H1 (cell line): ENCODE measurements around the gene NHERF2. TPM values are rescaled to one million over a fixed set of nuclear protein-coding genes. Genes with fewer than 3 reads are reported as not detected.

Experiments
- CTCF ChIA-PET: fragments of 300-600 bp; sonication (Branson Sonifier 250); formaldehyde crosslinking; loops from one replicate; lab custom pipeline; 2021; ENCODE audit not compliant: partially characterized antibody; lab: Charles Lee
- POLR2A ChIA-PET: fragments of 300-600 bp; sonication (Branson Sonifier 250); formaldehyde crosslinking; loops from one replicate; lab custom pipeline; 2021; ENCODE audit warnings: inconsistent platforms; ENCODE audit not compliant: partially characterized antibody; lab: Charles Lee
- DNase-seq, 2 experiments: peaks; one replicate each; pipeline versions ENCODE4 v3.0.0 to v3.0.0-alpha.2; 2010 to 2022; ENCODE audit warnings: low spot score in 2 of 2, low read depth in 1 of 2, mixed read lengths in 1 of 2
- FAIRE-seq: peaks from 2 replicates; lab custom pipeline; 2011; peaks lifted over from hg19 to GRCh38; lab: Jason Lieb, UNC
- H2AFZ ChIP-seq: 2 replicates; pipeline ENCODE4 v1.8.1; 2012; ENCODE audit warnings: low read length, inconsistent platforms
- H2AK5ac ChIP-seq: 2 replicates; pipeline ENCODE4 v1.6.1; 2013; ENCODE audit warnings: low read depth, low read length
- H2BK120ac ChIP-seq: replicated peaks from 2 replicates; pipeline ENCODE3; 2013; ENCODE audit warnings: low read depth, low read length, inconsistent platforms
- H2BK12ac ChIP-seq: 2 replicates; pipeline ENCODE4 v1.6.1; 2013; ENCODE audit warnings: low read depth, low read length
- H2BK15ac ChIP-seq: 2 replicates; pipeline ENCODE4 v1.6.1; 2013; ENCODE audit warnings: low read length
- H2BK20ac ChIP-seq: 2 replicates; pipeline ENCODE4 v1.6.1; 2013; ENCODE audit warnings: low read length
- H2BK5ac ChIP-seq: 2 replicates; pipeline ENCODE4 v1.6.1; 2013; ENCODE audit warnings: low read depth, low read length
- H3K14ac ChIP-seq: 2 replicates; pipeline ENCODE4 v1.6.1; 2013; ENCODE audit warnings: inconsistent platforms; ENCODE audit not compliant: insufficient read length
- H3K18ac ChIP-seq: 2 replicates; pipeline ENCODE4 v1.6.1; 2013; ENCODE audit warnings: low read length; ENCODE audit errors: extremely low read depth
- H3K23ac ChIP-seq: 2 replicates; pipeline ENCODE4 v1.6.1; 2013; ENCODE audit warnings: inconsistent platforms; ENCODE audit not compliant: insufficient read length
- H3K23me2 ChIP-seq: 2 replicates; pipeline ENCODE4 v1.6.1; 2013; ENCODE audit warnings: low read depth, low read length
- H3K27ac ChIP-seq: 2 replicates; pipeline ENCODE4 v1.6.1; 2011; ENCODE audit warnings: low read depth, low read length, inconsistent platforms
- H3K27me3 ChIP-seq, 4 experiments: replicated peaks in 1 of 4; 1 replicate in 1 of 4; 2 replicates in 3 of 4; pipeline versions ENCODE4 v1.6.1 to v1.8.1; 2011 to 2013; ENCODE audit warnings: low read length in 3 of 4, mild to moderate bottlenecking in 3 of 4, inconsistent platforms in 2 of 4, mixed read lengths in 2 of 4, moderate library complexity in 1 of 4; ENCODE audit not compliant: control insufficient read depth in 3 of 4, insufficient read depth in 3 of 4; ENCODE audit errors: extremely low read depth in 1 of 4
- H3K36me3 ChIP-seq, 4 experiments: 2 replicates each; pipeline versions ENCODE4 v1.6.1 to v1.8.1; 2011 to 2013; ENCODE audit warnings: mild to moderate bottlenecking in 4 of 4, low read length in 3 of 4, moderate library complexity in 2 of 4, control low read depth in 1 of 4, inconsistent platforms in 1 of 4; ENCODE audit not compliant: insufficient read depth in 4 of 4, control insufficient read depth in 2 of 4
- H3K4ac ChIP-seq: replicated peaks from 2 replicates; pipeline ENCODE3; 2013; ENCODE audit warnings: low read length, low read depth, mixed read lengths, inconsistent platforms; ENCODE audit not compliant: insufficient read length
- H3K4me1 ChIP-seq, 4 experiments: replicated peaks in 1 of 4; 1 replicate in 1 of 4; 2 replicates in 3 of 4; pipeline versions ENCODE4 v1.6.1 to v1.8.1; 2011 to 2013; ENCODE audit warnings: low read length in 3 of 4, inconsistent platforms in 2 of 4, mixed read lengths in 1 of 4; ENCODE audit not compliant: insufficient read depth in 4 of 4, control insufficient read depth in 3 of 4
- H3K4me2 ChIP-seq, 2 experiments: 2 replicates each; pipeline versions ENCODE4 v1.6.1 to v1.8.1; 2011 to 2013; ENCODE audit warnings: low read depth in 2 of 2, low read length in 2 of 2, control low read depth in 1 of 2, inconsistent platforms in 1 of 2, mild to moderate bottlenecking in 1 of 2; ENCODE audit not compliant: insufficient read depth in 1 of 2
- H3K4me3 ChIP-seq, 4 experiments: fragments of 200-600, 300-600 bp in 1 of 4; sonication (generic), shearing (Covaris generic), sonication (Bioruptor Twin) in 1 of 4; 2 replicates each; pipeline versions ENCODE4 v1.5.1 to v1.8.1; 2011 to 2016; ENCODE audit warnings: low read length in 4 of 4, low read depth in 3 of 4, control low read depth in 2 of 4, inconsistent platforms in 2 of 4, mild to moderate bottlenecking in 2 of 4, mixed read lengths in 1 of 4, moderate library complexity in 1 of 4; ENCODE audit not compliant: insufficient read depth in 2 of 4; ENCODE audit errors: extremely low read depth in 1 of 4
- H3K56ac ChIP-seq: replicated peaks from 2 replicates; pipeline ENCODE3; 2013; ENCODE audit warnings: low read depth, mild to moderate bottlenecking, mixed read lengths, low read length, inconsistent platforms; ENCODE audit not compliant: insufficient read length
- H3K79me1 ChIP-seq: 2 replicates; pipeline ENCODE4 v1.6.1; 2013; ENCODE audit warnings: low read depth, low read length, control low read depth
- H3K79me2 ChIP-seq, 2 experiments: 2 replicates each; pipeline versions ENCODE4 v1.6.1 to v1.8.1; 2012 to 2013; ENCODE audit warnings: low read length in 2 of 2, mild to moderate bottlenecking in 2 of 2, inconsistent platforms in 1 of 2; ENCODE audit not compliant: insufficient read depth in 2 of 2, control insufficient read depth in 1 of 2
- H3K9ac ChIP-seq, 4 experiments: replicated peaks in 1 of 4; 1 replicate in 1 of 4; 2 replicates in 3 of 4; pipeline versions ENCODE4 v1.6.1 to v1.8.1; 2011 to 2013; ENCODE audit warnings: low read depth in 3 of 4, low read length in 3 of 4, control low read depth in 2 of 4, mild to moderate bottlenecking in 2 of 4, moderate library complexity in 2 of 4, inconsistent platforms in 1 of 4; ENCODE audit errors: extremely low read depth in 1 of 4
- H3K9me3 ChIP-seq, 2 experiments: 2 replicates each; pipeline versions ENCODE4 v1.6.1 to v1.8.1; 2012 to 2013; ENCODE audit warnings: mild to moderate bottlenecking in 2 of 2, moderate library complexity in 2 of 2, control low read depth in 1 of 2, inconsistent platforms in 1 of 2, low read depth in 1 of 2, low read length in 1 of 2, mixed read lengths in 1 of 2; ENCODE audit not compliant: insufficient read depth in 2 of 2
- H4K20me1 ChIP-seq, 2 experiments: replicated peaks in 1 of 2; 2 replicates each; pipeline versions ENCODE3 to v1.8.1; 2011 to 2013; ENCODE audit warnings: inconsistent platforms in 2 of 2, low read length in 2 of 2, mild to moderate bottlenecking in 1 of 2; ENCODE audit not compliant: insufficient read depth in 2 of 2, control insufficient read depth in 1 of 2
- H4K5ac ChIP-seq: 2 replicates; pipeline ENCODE4 v1.6.1; 2013; ENCODE audit warnings: low read length, low read depth, mixed read lengths, inconsistent platforms; ENCODE audit not compliant: insufficient read length
- H4K8ac ChIP-seq: 2 replicates; pipeline ENCODE4 v1.8.0; 2013; ENCODE audit warnings: mild to moderate bottlenecking, moderate library complexity, low read length, inconsistent platforms; ENCODE audit not compliant: insufficient read depth; ENCODE audit errors: extremely low read depth
- H4K91ac ChIP-seq: replicated peaks from 2 replicates; pipeline ENCODE3; 2013; ENCODE audit warnings: low read length, mixed read lengths, inconsistent platforms; ENCODE audit not compliant: insufficient read length
- ASH2L ChIP-seq: fragments of 200-600, 300-600 bp; sonication (generic); IDR thresholded peaks from one replicate; pipeline ENCODE4 v1.7.1; 2017; ENCODE audit warnings: low read length
- ATF3 ChIP-seq: IDR thresholded peaks from 2 replicates; pipeline ENCODE4 v1.6.1; 2011; ENCODE audit warnings: low read depth, mild to moderate bottlenecking, low read length; ENCODE audit not compliant: insufficient read depth
- BCL11A ChIP-seq, 2 experiments: IDR thresholded peaks; one replicate each; pipeline ENCODE4 v1.6.1; 2011; ENCODE audit warnings: low read depth in 2 of 2, low read length in 2 of 2, mild to moderate bottlenecking in 2 of 2
- CTBP2 ChIP-seq: IDR thresholded peaks from 2 replicates; pipeline ENCODE4 v1.7.0; 2011; ENCODE audit warnings: borderline replicate concordance, mild to moderate bottlenecking, moderate library complexity, mixed read lengths, low read length; ENCODE audit not compliant: insufficient read depth, insufficient read length
- EGR1 ChIP-seq: IDR thresholded peaks from 2 replicates; pipeline ENCODE4 v1.6.1; 2011; ENCODE audit warnings: low read depth, low read length, borderline replicate concordance
- EZH2 ChIP-seq: fragments of 200-600 bp; sonication (generic); IDR thresholded peaks from 2 replicates; pipeline ENCODE4 v1.7.1; 2012; ENCODE audit warnings: low read depth, mild to moderate bottlenecking, moderate library complexity, low read length, inconsistent platforms; ENCODE audit not compliant: severe bottlenecking
- GABPA ChIP-seq: IDR thresholded peaks from 2 replicates; pipeline ENCODE4 v1.6.1; 2011; ENCODE audit warnings: mild to moderate bottlenecking, low read length, moderate library complexity, borderline replicate concordance; ENCODE audit not compliant: insufficient read depth
- NANOG ChIP-seq: IDR thresholded peaks from 2 replicates; pipeline ENCODE4 v1.6.1; 2011; ENCODE audit warnings: low read length, low read depth, mild to moderate bottlenecking, inconsistent platforms; ENCODE audit not compliant: insufficient read depth, poor library complexity, severe bottlenecking
- RAD21 ChIP-seq, 2 experiments: IDR thresholded peaks in 1 of 2; conservative IDR thresholded peaks in 1 of 2; 2 replicates each; pipeline ENCODE4 v1.6.1; 2011; ENCODE audit warnings: low read depth in 2 of 2, low read length in 2 of 2, improper control_type of control experiment in 1 of 2, inconsistent platforms in 1 of 2, mild to moderate bottlenecking in 1 of 2, moderate library complexity in 1 of 2
- SIRT6 ChIP-seq: IDR thresholded peaks from one replicate; pipeline ENCODE4 v1.7.1; 2012; ENCODE audit warnings: low read length, inconsistent platforms
- SP1 ChIP-seq: IDR thresholded peaks from 2 replicates; pipeline ENCODE4 v1.6.1; 2011; ENCODE audit warnings: low read depth, low read length
- TAF1 ChIP-seq: IDR thresholded peaks from 2 replicates; pipeline ENCODE4 v1.6.1; 2011; ENCODE audit warnings: mild to moderate bottlenecking, low read depth, low read length
- WGBS, 2 experiments: shearing (Covaris generic) in 1 of 2; methylation state at CpG; one replicate each; pipeline versions ENCODE4 v1.1.6 to v1.1.7; 2013 to 2015; ENCODE audit warnings: low lambda C conversion rate in 2 of 2, mixed read lengths in 2 of 2, inconsistent platforms in 1 of 2, low coverage in 1 of 2, missing lambda C conversion rate in 1 of 2; ENCODE audit not compliant: insufficient replicate concordance in 2 of 2, insufficient coverage in 1 of 2, insufficient read length in 1 of 2; ENCODE audit errors: extremely low coverage in 1 of 2, missing lambda C conversion rate in 1 of 2; 5-methylcytosine and 5-hydroxymethylcytosine counted together
- polyA plus RNA-seq, 7 experiments: library from polyadenylated mRNA; depleted of rRNA in 3 of 7; stranded (reverse) in 5 of 7; unstranded in 2 of 7; fragments of >200 nt in 5 of 7; fragments of 200-250 nt in 2 of 7; gene quantifications; 1 replicate in 5 of 7; 2 replicates in 1 of 7; 4 replicates in 1 of 7; pipeline versions ENCODE4 v1.2.1 to v1.2.3, GENCODE V29; 2011 to 2013; ENCODE audit warnings: missing spikeins in 2 of 7, mixed read lengths in 2 of 7
- total RNA-seq: library from RNA; stranded (reverse); fragmentation: NEBNext Ultra II Directional; extraction: Animal tissue kit (Norgen Biotek cat#: 25700); gene quantifications from 2 replicates; pipeline ENCODE4 v1.2.1, GENCODE V29; 2021

Gene NHERF2
- total and polyA plus RNA-seq, 2 of the 8 experiments (the other 6 are each of a cell fraction or from before 2014, with no cell fraction given), result 13.9 to 19.3 TPM

GRCh38 chr16:2064368-2064945 lies 37.8 kb downstream of the NHERF2 start:
- H3K18ac ChIP-seq, result no peak overlapping the region
- no peak overlapping the region for H2BK20ac ChIP-seq
- WGBS, 2 experiments, result 94% methylated on average over 16 of the region's 16 CpGs; no CpG with 5 or more reads in 1 of the 2 experiments
- no peaks in the 10 kb centered on the region for H3K9me3 ChIP-seq
- H3K9ac ChIP-seq, result no peak overlapping the region
- H3K79me2 ChIP-seq, result no peaks in the 10 kb centered on the region
- peaks cover 0 to 11% of the 10 kb centered on the region in 2 experiments for H4K20me1 ChIP-seq
- no peak overlapping the region for H3K27ac ChIP-seq
- no peak overlapping the region for H2BK5ac ChIP-seq
- no peak overlapping the region for H3K56ac ChIP-seq
- no peak overlapping the region for H4K91ac ChIP-seq
- H3K36me3 ChIP-seq, result peaks cover 2 to 14% (median 6%) of the 10 kb centered on the region in 4 experiments; a peak in 6 of 8 replicates
- H3K4me1 ChIP-seq, result no peaks in the 10 kb centered on the region
- ChIA-PET CTCF (interaction anchor here (0.6 to 2.8 kb wide), 6 partner anchors 8 to 48 kb away, joined by 3 to 14 read pairs (median 4); no protein-coding TSS in a partner anchor), POLR2A (interaction anchor here (1.8 to 3.6 kb wide), 3 partner anchors 16 to 100 kb away, joined by 7 to 11 read pairs (median 8); partner anchors contain the start of genes NTHL1, RPS2, TRAF7 and TSC2)
- H2AK5ac ChIP-seq, result no peak overlapping the region
- H2BK15ac ChIP-seq, result no peak overlapping the region
- no peaks in the 10 kb centered on the region for H3K79me1 ChIP-seq
- H4K5ac ChIP-seq, result no peak overlapping the region
- no peak overlapping the region for H2AFZ ChIP-seq
- H3K4ac ChIP-seq, result no peak overlapping the region
- H3K23ac ChIP-seq, result no peak overlapping the region
- DNase-seq (no peak), FAIRE-seq (no peak)
- H3K4me2 ChIP-seq, result no peak overlapping the region
- H2BK12ac ChIP-seq, result no peak overlapping the region
- H3K27me3 ChIP-seq, result no peaks in the 10 kb centered on the region
- no peak overlapping the region for H2BK120ac ChIP-seq
- no peak overlapping the region for H3K14ac ChIP-seq
- H3K4me3 ChIP-seq, result no peak overlapping the region
- no peak overlapping the region for H4K8ac ChIP-seq
- H3K23me2 ChIP-seq, result no peaks in the 10 kb centered on the region
- TF ChIP-seq CTBP2 (no peak), BCL11A (IDR thresholded peaks at IDR 0.05; ENCODE audit: low read depth in 2 of 2, low read length in 2 of 2) (no peak), NANOG (no peak), RAD21 (IDR thresholded peaks at IDR 0.05 in 1 of 2, conservative IDR thresholded peaks at IDR 0.05 in 1 of 2; ENCODE audit: low read depth in 2 of 2, low read length in 2 of 2) (no peak), TAF1 (no peak), ATF3 (no peak), EGR1 (no peak), SP1 (no peak), GABPA (no peak), ASH2L (no peak), EZH2 (no peak), SIRT6 (no peak)
